Measurements from ENCODE around the gene CASK.

CASK gene

GRCh38 chrX:41478381-41478911 lies 444.9 kb downstream of the CASK start:
- Histone ChIP-seq H3K27ac (replicated peaks) (no peak overlapping the region), H3K27me3 (ENCODE audit: insufficient read depth, poor library complexity, severe bottlenecking) (no peaks in the 10 kb centered on the region), H3K4me3 (replicated peaks; ENCODE audit: insufficient read depth, low read length) (no peak overlapping the region)
- TF ChIP-seq, protein P1, sequence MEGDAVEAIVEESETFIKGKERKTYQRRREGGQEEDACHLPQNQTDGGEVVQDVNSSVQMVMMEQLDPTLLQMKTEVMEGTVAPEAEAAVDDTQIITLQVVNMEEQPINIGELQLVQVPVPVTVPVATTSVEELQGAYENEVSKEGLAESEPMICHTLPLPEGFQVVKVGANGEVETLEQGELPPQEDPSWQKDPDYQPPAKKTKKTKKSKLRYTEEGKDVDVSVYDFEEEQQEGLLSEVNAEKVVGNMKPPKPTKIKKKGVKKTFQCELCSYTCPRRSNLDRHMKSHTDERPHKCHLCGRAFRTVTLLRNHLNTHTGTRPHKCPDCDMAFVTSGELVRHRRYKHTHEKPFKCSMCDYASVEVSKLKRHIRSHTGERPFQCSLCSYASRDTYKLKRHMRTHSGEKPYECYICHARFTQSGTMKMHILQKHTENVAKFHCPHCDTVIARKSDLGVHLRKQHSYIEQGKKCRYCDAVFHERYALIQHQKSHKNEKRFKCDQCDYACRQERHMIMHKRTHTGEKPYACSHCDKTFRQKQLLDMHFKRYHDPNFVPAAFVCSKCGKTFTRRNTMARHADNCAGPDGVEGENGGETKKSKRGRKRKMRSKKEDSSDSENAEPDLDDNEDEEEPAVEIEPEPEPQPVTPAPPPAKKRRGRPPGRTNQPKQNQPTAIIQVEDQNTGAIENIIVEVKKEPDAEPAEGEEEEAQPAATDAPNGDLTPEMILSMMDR (IDR thresholded peaks at IDR 0.05; ENCODE audit: insufficient read depth, low read length) = no peak
- TF ChIP-seq GABPA (IDR thresholded peaks at IDR 0.05; ENCODE audit: low read depth) (no peak), SPI1 (IDR thresholded peaks at IDR 0.05; ENCODE audit: borderline replicate concordance, low read depth) (no peak), POLR2AphosphoS5 (IDR thresholded peaks at IDR 0.05; ENCODE audit: low read depth) (no peak)
- TF ChIP-seq, protein P2, sequence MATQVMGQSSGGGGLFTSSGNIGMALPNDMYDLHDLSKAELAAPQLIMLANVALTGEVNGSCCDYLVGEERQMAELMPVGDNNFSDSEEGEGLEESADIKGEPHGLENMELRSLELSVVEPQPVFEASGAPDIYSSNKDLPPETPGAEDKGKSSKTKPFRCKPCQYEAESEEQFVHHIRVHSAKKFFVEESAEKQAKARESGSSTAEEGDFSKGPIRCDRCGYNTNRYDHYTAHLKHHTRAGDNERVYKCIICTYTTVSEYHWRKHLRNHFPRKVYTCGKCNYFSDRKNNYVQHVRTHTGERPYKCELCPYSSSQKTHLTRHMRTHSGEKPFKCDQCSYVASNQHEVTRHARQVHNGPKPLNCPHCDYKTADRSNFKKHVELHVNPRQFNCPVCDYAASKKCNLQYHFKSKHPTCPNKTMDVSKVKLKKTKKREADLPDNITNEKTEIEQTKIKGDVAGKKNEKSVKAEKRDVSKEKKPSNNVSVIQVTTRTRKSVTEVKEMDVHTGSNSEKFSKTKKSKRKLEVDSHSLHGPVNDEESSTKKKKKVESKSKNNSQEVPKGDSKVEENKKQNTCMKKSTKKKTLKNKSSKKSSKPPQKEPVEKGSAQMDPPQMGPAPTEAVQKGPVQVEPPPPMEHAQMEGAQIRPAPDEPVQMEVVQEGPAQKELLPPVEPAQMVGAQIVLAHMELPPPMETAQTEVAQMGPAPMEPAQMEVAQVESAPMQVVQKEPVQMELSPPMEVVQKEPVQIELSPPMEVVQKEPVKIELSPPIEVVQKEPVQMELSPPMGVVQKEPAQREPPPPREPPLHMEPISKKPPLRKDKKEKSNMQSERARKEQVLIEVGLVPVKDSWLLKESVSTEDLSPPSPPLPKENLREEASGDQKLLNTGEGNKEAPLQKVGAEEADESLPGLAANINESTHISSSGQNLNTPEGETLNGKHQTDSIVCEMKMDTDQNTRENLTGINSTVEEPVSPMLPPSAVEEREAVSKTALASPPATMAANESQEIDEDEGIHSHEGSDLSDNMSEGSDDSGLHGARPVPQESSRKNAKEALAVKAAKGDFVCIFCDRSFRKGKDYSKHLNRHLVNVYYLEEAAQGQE (IDR thresholded peaks at IDR 0.05; ENCODE audit: insufficient replicate concordance, low read depth) = no peak
- DNase-seq (ENCODE audit: low read depth in 1 of 2, low spot score in 1 of 2) = no peak

DNA sequence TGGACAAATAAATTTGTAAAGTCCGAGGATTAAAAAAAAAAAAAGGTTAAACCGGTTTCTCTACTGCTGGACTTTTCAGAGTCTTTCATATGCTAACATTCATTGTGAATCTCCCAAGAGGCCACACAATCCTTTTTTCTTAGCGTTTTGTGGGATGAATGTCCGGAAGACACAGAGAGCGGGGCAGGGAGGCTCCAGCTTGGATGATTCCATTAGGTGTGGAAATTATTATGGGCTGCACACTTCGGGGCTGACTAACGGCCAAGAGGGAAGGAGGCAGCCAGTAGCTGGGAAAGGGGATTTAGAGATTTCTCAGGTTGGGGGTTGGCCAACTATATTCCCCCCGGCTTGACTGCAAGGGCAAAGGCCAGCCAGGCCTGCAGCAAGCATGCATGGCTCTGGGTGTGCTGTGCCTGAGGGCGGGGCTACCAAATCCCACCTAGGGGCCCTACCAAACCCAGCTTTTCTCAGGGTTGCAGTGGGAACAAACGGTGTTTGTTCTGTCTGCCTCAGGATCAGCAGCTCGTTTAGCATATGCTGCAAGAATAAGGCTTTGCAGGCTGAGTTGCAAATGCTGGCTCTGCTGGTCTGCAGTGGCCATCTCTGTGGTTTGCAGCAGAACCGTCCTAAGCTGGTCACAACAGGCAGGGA lies 447.6 kb downstream of the CASK start:
- Histone ChIP-seq H3K27ac (replicated peaks) (no peak overlapping the region), H3K27me3 (ENCODE audit: insufficient read depth, poor library complexity, severe bottlenecking) (no peaks in the 10 kb centered on the region), H3K4me3 (replicated peaks; ENCODE audit: insufficient read depth, low read length) (no peak overlapping the region)
- no peak for TF ChIP-seq POLR2AphosphoS5 (IDR thresholded peaks at IDR 0.05; ENCODE audit: low read depth)
- no peak for TF ChIP-seq SPI1 (IDR thresholded peaks at IDR 0.05; ENCODE audit: borderline replicate concordance, low read depth)
- TF ChIP-seq, protein P2 (IDR thresholded peaks at IDR 0.05; ENCODE audit: insufficient replicate concordance, low read depth) = no peak
- no peak for DNase-seq (ENCODE audit: low read depth in 1 of 2, low spot score in 1 of 2)

GRCh38 chrX:41475191-41475590 lies 448.2 kb downstream of the CASK start:
- H3K4me3 ChIP-seq (replicated peaks; ENCODE audit: insufficient read depth, low read length) = no peak overlapping the region
- no peaks in the 10 kb centered on the region for H3K27me3 ChIP-seq (ENCODE audit: insufficient read depth, poor library complexity, severe bottlenecking)
- TF ChIP-seq, protein P1 (IDR thresholded peaks at IDR 0.05; ENCODE audit: insufficient read depth, low read length) = no peak
- TF ChIP-seq POLR2AphosphoS5 (IDR thresholded peaks at IDR 0.05; ENCODE audit: low read depth) = no peak
- TF ChIP-seq, protein P2 (IDR thresholded peaks at IDR 0.05; ENCODE audit: insufficient replicate concordance, low read depth) = no peak
- no peak for TF ChIP-seq SPI1 (IDR thresholded peaks at IDR 0.05; ENCODE audit: borderline replicate concordance, low read depth)
- no peak for TF ChIP-seq GABPA (IDR thresholded peaks at IDR 0.05; ENCODE audit: low read depth)
- H3K27ac ChIP-seq (replicated peaks) = no peak overlapping the region
- DNase-seq (ENCODE audit: low read depth in 1 of 2, low spot score in 1 of 2) = no peak
